Activated B cell treated with CpG ODN at 0.5 μM for 24 hours (primary cell): Measurements from ENCODE around the gene INTS15. TPM values are rescaled to one million over a fixed set of nuclear protein-coding genes. Genes with fewer than 3 reads are reported as not detected.

Experiments
- ATAC-seq: fragments of 200-7000 bp; cut with Tn5 transposase; one replicate; pipeline ENCODE4 v1.10.0; 2021; ENCODE audit warnings: low read depth, mild to moderate bottlenecking, moderate library complexity
- CTCF ChIA-PET: fragments of 350-600 bp; sonication (Branson Sonifier 250); formaldehyde crosslinking; loops from one replicate; lab custom pipeline; 2021; ENCODE audit warnings: antibody characterized with exemption; lab: Charles Lee
- POLR2A ChIA-PET: fragments of 350-600 bp; sonication (Branson Sonifier 250); formaldehyde crosslinking; loops from one replicate; lab custom pipeline; 2021; ENCODE audit warnings: antibody characterized with exemption; lab: Charles Lee
- DNase-seq: peaks from one replicate; pipeline ENCODE4 v3.0.0; 2022
- H3K27ac Mint-ChIP-seq: one replicate; pipeline ENCODE4 v1.8.0; 2020; ENCODE audit warnings: mixed read lengths
- H3K27me3 Mint-ChIP-seq: one replicate; pipeline ENCODE4 v1.8.0; 2021; ENCODE audit warnings: mixed read lengths
- H3K36me3 Mint-ChIP-seq: one replicate; pipeline ENCODE4 v1.8.0; 2021; ENCODE audit warnings: low read depth, mixed read lengths
- H3K4me1 Mint-ChIP-seq: one replicate; pipeline ENCODE4 v1.8.0; 2021; ENCODE audit warnings: mixed read lengths
- H3K4me3 Mint-ChIP-seq: one replicate; pipeline ENCODE4 v1.8.0; 2020; ENCODE audit warnings: mild to moderate bottlenecking, mixed read lengths
- H3K9me3 Mint-ChIP-seq: one replicate; pipeline ENCODE4 v1.8.0; 2020; ENCODE audit warnings: mixed read lengths
- intact Hi-C: fragments of 100-400 bp; cut with micrococcal nuclease; formaldehyde crosslinking; loops from one replicate; pipeline ENCODE4 v1.15.1; 2024
- total RNA-seq: library from RNA; stranded (reverse); gene quantifications from 2 replicates; pipeline ENCODE4 v1.2.3, GENCODE V29; 2022
- TF ChIP-seq, protein P1 (sequence below): fragments of 200-600 bp; IDR thresholded peaks from one replicate; pipeline ENCODE4 v1.8.0; 2022; ENCODE audit warnings: antibody characterized with exemption, mild to moderate bottlenecking

The INTS15 gene
- total RNA-seq, 1 donor from 2014 or later = 49.9 TPM

DNA sequence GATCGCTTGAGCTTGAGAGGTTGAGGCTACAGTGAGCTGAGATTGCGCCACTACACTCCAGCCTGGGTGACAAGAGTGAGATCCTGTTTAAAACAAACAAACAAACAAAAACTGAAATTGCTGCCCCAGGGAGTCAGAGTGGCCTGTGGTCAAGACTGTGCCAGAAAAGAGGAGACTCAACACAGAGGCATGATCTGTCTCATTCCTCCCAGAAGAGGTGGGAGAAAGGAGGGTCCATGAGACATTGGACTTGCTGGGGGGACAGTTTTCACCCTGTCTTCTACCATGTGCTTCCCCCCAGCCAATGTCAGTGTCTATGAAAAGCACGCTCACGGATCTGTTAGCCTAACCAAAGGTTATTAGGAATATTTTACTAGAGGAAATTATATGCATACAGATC is 28.8 kb downstream of the INTS15 start:
- H3K36me3 Mint-ChIP-seq = peaks cover 10% of the 10 kb centered on the region
- CTCF ChIA-PET = no interaction called here
- no peaks in the 10 kb centered on the region for H3K9me3 Mint-ChIP-seq
- DNase-seq (no peak), ATAC-seq (no peak)
- POLR2A ChIA-PET = no interaction called here
- peaks cover 3% of the 10 kb centered on the region for H3K27me3 Mint-ChIP-seq
- intact Hi-C loops = no loop called here
- H3K27ac Mint-ChIP-seq = no peak overlapping the region
- peaks cover 35% of the 10 kb centered on the region for H3K4me1 Mint-ChIP-seq
- no peak overlapping the region for H3K4me3 Mint-ChIP-seq
- TF ChIP-seq, protein P1, sequence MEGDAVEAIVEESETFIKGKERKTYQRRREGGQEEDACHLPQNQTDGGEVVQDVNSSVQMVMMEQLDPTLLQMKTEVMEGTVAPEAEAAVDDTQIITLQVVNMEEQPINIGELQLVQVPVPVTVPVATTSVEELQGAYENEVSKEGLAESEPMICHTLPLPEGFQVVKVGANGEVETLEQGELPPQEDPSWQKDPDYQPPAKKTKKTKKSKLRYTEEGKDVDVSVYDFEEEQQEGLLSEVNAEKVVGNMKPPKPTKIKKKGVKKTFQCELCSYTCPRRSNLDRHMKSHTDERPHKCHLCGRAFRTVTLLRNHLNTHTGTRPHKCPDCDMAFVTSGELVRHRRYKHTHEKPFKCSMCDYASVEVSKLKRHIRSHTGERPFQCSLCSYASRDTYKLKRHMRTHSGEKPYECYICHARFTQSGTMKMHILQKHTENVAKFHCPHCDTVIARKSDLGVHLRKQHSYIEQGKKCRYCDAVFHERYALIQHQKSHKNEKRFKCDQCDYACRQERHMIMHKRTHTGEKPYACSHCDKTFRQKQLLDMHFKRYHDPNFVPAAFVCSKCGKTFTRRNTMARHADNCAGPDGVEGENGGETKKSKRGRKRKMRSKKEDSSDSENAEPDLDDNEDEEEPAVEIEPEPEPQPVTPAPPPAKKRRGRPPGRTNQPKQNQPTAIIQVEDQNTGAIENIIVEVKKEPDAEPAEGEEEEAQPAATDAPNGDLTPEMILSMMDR = no peak

DNA sequence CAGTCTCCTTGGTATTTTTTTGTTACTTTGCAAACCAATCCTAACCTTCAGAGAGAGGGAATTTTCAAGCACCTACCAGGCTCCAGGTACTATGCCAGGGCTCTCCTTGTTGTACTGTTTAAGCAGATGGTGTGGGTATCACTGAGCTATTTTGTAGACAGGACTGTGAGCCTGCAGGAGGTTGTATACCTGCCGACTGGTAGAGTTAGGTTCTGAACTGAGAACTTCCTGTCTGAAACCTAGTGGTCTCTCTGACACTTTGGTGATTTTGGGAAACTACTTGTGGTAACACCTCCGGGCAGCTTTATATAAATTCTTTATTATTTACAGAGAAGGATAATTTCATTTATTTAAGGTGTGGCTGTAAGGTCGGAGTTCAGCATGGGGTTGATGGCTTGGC is 30.1 kb downstream of the INTS15 start:
- POLR2A ChIA-PET = interaction anchor here (1.0 kb wide), 1 partner anchor 17 kb away, joined by 3 read pairs; the partner anchor contains the start of gene ZNF316
- DNase-seq = no peak
- CTCF ChIA-PET = no interaction called here
- TF ChIP-seq, protein P1 = no peak
- intact Hi-C loops = no loop called here
- H3K4me3 Mint-ChIP-seq = no peak overlapping the region
- no peaks in the 10 kb centered on the region for H3K9me3 Mint-ChIP-seq
- ATAC-seq = no peak
- no peaks in the 10 kb centered on the region for H3K27me3 Mint-ChIP-seq
- peaks cover 10% of the 10 kb centered on the region for H3K36me3 Mint-ChIP-seq
- no peak overlapping the region for H3K27ac Mint-ChIP-seq
- H3K4me1 Mint-ChIP-seq = peaks cover 41% of the 10 kb centered on the region

DNA sequence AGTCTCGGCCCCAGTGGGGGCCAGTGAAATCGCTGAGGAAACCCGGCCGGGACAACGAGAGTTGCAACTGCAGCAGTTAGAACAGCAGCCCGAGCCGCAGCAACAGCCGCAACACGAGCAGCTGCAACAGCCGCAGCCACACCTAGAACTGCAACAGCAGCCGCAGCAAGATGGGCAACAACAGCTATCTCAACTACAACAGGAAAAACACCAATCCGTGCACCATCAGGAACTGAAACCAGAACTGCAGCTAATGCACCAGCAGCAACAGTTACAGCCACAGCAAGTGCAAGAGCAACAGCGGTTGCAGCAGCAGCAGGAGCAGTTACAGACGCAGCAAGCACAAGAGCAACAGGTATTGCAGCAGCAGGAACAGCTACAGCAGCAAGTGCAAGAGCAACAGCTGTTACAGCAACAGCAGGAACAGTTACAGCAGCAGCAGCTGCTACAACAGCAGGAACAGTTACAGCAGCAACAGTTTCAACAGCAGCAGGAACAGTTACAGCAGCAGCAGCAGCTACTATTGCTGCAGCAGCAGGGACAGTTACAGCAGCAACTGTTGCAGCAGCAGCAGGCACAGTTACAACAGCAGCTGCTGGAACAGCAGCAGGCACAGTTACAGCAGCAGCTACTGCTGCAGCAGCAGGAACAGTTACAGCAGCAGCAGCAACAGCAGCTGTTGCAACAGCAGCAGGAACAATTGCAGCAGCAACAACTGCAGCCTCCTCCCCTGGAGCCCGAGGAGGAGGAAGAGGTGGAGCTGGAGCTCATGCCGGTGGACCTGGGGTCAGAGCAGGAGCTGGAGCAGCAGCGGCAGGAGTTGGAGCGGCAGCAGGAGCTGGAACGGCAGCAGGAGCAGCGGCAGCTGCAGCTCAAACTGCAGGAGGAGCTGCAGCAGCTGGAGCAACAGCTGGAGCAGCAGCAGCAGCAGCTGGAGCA is 31.6 kb downstream of the INTS15 start:
- ChIA-PET CTCF (no interaction called here), POLR2A (interaction anchor here (1.4 kb wide), 1 partner anchor 15 kb away, joined by 6 read pairs; the partner anchor contains the start of gene ZNF316)
- Mint-ChIP-seq H3K4me3 (peak overlapping the region; percentile 17), H3K4me1 (peaks cover 41% of the 10 kb centered on the region), H3K9me3 (no peaks in the 10 kb centered on the region), H3K27me3 (no peaks in the 10 kb centered on the region), H3K27ac (no peak overlapping the region), H3K36me3 (peaks cover 10% of the 10 kb centered on the region)
- TF ChIP-seq, protein P1 = no peak
- ATAC-seq = no peak
- DNase-seq = no peak
- intact Hi-C loops = no loop called here

DNA sequence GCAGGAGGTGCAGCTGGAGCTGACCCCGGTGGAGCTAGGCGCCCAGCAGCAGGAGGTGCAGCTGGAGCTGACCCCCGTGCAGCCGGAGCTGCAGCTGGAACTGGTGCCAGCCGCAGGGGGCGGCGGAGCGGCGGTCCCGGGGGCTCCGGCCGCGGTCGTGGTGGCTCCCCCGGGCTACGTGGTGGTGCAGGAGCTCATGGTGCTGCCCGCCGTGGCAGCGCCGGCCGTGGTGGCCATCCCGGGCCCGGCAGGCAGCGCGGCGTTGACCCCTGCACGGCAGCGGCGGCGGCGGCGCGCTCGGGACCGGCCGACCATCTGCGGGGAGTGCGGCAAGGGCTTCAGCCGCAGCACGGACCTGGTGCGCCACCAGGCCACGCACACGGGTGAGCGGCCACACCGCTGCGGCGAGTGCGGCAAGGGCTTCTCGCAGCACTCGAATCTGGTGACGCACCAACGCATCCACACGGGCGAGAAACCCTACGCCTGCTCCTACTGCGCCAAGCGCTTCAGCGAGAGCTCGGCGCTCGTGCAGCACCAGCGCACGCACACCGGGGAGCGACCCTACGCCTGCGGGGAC is 32.4 kb downstream of the INTS15 start:
- H3K4me3 Mint-ChIP-seq = no peak overlapping the region
- H3K27me3 Mint-ChIP-seq = no peaks in the 10 kb centered on the region
- CTCF ChIA-PET = no interaction called here
- H3K27ac Mint-ChIP-seq = no peak overlapping the region
- no peaks in the 10 kb centered on the region for H3K9me3 Mint-ChIP-seq
- peaks cover 41% of the 10 kb centered on the region for H3K4me1 Mint-ChIP-seq
- TF ChIP-seq, protein P1 = no peak
- DNase-seq (no peak), ATAC-seq (no peak)
- peaks cover 10% of the 10 kb centered on the region for H3K36me3 Mint-ChIP-seq
- intact Hi-C loops = no loop called here
- POLR2A ChIA-PET = interaction anchor here (1.4 kb wide), 1 partner anchor 15 kb away, joined by 6 read pairs; the partner anchor contains the start of gene ZNF316
